Midbrain (tissue), 1 donor: ENCODE measurements around the gene SNRNP70.
A peak's percentile ranks its signal among the peaks of the same experiment; 100 is the strongest.

Experiments
- DNase-seq: peaks from one replicate; lab custom pipeline; 2025; lab: John Stamatoyannopoulos, UW

Gene SNRNP70

DNA sequence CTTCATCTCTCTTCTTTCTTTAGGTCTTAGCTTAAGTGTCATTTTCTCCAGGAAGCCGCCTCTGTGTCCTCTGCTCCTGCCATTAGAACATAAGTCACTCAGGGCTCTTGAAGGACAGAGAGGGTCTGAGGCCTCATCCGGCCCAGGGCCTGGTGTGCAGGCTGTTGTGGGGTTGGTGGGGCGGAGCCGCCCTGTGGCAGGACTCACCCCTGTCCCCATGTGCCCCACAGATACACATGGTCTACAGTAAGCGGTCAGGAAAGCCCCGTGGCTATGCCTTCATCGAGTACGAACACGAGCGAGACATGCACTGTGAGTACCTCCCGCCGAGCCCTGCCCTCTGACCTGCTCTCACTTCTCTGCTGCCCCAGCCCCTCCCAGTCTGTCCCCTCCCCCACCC lies 15.9 kb downstream of the SNRNP70 start:
- DNase-seq: no peak

DNA sequence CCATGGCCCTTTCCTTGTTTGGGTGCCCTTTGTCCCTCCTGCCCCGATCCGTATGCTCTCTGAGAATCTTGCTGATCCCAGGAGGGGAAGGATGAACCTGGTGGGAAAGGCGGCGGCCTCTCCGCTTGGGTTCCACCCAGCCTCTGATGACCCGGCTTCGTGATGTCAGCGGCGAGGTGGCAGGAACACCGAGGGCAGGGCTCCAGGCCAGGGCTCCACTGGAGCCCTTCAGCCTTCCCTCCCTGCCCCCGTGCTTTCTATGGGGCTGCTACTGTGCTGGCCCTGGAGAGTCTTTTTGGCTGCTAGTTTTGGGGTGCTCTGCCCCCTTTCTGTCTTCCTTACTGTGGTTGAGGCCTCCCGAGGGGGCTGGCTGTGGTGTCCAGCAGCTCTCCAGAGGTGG lies 17.1 kb downstream of the SNRNP70 start:
- DNase-seq: no peak

DNA sequence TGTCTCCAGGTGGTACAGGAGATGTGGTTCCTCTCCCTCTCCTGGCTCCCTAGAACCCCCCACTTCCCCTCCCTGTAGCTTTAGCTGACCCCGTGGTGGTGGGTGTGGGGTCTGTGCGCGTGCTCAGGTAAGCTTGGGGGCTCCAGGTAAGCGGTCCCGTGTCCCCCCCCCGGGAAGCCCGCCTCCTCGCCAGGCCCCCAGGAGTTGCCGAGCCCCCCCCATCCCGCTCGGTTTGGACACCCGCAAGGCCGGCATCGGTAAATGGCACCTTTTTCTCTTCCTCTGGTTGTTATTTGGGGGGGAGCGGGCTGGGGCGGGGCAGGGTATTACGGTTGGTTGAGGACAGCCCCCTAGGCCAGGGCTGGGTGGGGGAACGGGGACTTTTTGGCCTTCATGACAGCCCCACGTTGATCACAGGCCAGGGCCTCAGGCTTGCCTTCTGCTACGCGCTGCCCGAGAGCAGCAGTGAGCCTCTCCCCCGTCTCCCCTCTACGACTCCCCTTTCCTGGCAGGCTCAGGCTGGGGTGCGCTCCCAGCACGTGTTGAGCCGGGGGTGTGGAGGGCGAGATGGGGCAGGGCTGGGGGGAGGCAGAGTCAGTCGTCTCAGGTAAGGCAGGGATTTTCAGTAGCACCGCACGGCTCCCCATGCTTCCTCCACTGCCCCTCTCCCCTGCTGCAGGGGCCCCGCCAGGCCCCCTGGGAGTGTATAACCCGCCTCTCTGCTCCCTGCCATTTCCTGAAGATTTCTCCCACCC lies 18.3 kb downstream of the SNRNP70 start:
- DNase-seq: no peak

DNA sequence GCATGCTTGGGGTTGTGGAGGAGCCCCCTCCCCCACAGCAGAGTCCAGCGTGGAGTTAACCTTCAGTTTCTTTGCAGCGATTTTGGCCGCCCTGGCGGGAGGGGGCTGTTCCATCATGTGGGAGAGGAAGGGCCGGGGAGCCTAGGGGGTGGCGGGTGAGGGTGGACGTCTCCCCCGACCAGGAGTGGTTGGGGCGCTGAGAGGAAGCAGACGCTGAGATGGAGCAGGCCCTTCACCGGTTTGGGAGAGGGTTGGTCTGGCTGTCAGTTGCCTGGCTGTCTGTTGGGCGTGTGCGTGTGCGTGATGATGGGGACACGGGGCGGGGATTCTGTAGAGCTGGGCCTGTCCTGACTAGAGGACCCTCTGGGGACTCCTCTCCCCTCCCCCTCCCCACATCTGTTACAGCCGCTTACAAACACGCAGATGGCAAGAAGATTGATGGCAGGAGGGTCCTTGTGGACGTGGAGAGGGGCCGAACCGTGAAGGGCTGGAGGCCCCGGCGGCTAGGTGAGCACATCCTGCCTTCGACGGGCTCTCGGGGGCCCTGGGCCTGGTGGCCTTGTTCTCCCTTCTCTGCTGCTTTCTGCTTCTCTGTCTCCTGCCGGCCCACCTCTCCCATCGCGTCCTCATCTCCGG lies 19.1 kb downstream of the SNRNP70 start:
- DNase-seq: no peak

DNA sequence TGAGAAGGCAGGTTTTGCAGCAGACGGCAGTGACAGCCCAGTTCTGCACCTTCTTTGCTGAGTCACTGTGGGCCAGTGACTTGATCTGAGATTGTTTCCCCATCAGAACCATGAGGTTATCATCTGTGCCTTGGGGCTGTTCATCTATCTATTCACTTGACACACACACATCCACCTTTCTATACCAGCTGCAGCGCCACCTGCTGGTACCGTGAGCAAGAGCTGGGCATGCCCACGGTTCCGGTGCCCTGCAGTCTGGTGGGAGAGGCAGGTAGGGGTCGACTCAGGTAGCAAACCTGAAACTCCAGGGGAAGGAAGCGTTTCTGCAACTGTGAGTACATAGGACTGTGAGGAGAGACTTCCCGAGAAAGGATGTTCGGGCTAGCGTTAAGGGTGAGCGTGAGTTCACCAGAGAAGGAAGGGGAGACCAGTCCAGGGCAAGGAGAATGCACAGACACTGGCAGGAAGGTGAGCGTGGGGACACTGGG lies 21.4 kb downstream of the SNRNP70 start:
- DNase-seq: peak; percentile 37

DNA sequence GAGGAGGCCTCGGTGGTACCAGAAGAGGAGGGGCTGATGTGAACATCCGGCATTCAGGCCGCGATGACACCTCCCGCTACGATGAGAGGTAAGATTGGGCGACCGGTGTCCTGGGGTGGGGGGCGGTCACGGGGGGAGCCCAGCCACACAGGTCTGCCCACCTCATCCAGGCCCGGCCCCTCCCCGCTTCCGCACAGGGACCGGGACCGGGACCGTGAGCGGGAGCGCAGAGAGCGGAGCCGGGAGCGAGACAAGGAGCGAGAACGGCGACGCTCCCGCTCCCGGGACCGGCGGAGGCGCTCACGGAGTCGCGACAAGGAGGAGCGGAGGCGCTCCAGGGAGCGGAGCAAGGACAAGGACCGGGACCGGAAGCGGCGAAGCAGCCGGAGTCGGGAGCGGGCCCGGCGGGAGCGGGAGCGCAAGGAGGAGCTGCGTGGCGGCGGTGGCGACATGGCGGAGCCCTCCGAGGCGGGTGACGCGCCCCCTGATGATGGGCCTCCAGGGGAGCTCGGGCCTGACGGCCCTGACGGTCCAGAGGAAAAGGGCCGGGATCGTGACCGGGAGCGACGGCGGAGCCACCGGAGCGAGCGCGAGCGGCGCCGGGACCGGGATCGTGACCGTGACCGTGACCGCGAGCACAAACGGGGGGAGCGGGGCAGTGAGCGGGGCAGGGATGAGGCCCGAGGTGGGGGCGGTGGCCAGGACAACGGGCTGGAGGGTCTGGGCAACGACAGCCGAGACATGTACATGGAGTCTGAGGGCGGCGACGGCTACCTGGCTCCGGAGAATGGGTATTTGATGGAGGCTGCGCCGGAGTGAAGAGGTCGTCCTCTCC lies 22.6 kb downstream of the SNRNP70 start:
- DNase-seq: no peak

DNA sequence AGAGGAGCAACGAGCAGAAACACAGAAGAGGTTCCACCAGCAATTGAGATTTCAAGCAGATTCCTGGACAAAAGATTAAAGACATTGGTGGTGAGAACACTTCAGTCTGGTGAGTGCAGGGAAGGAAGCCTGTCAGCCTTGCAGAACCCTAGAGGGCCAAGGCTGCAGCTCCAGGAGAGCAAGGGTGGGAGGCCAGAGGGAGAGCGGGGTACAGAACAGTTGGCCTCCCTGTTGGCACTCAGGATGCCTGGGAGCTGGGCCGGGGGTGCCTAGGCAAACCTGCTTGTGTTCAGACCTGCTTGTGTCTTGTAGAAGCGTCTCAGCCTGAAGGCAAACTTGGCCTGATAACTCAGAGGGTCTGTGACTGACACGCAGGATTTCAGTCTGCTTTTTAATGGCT lies 23.8 kb downstream of the SNRNP70 start:
- no peak for DNase-seq

DNA sequence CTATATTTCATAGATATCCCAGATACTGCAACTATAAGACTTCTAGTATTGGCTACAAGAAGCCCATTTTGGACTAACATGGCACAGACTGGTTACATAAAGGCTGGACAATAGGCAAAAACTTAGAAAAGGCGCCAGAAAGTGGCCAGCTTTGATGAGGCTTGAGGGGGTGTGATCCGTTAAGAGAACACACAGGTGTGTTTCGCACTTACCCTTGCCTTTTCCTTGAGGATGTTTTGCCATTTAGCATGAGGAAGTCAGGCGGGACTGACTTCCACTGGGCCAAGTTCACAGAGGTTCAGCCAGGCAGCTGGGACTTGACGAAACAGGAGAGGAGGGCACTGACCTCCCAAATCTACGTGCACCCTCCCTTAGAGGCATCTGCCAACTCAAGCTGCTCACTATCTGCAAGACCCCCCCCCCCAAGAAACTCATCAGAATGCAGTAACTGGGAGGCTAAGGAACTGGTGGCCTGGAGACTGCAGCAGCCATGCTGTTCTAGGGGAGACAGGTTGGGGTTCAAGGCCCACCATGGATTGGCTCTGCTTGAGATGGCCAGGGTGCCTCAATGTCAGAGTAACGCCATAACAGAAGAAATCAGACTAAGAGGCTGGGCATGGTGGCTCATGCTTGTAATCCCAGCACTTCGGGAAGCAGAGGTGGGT lies 24.4 kb downstream of the SNRNP70 start:
- no peak for DNase-seq

DNA sequence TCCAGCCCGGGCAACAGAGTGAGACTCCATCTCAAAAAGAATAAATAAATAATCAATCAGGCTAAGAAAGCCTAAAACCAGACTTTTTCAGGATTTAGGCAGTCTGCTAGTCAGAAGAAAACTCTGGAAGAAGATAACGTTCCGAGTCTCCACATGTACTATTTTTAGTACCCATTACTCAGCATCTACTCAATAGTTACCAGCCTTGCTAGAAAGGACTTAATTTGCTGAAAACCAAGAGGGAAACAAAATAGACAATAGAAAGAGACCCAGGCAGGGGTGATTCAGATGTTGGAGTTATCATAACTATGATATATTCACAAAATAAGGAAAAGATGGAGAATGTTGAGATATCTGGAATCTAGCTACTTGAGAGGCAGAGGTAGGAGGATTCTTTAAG lies 25.3 kb downstream of the SNRNP70 start:
- no peak for DNase-seq

DNA sequence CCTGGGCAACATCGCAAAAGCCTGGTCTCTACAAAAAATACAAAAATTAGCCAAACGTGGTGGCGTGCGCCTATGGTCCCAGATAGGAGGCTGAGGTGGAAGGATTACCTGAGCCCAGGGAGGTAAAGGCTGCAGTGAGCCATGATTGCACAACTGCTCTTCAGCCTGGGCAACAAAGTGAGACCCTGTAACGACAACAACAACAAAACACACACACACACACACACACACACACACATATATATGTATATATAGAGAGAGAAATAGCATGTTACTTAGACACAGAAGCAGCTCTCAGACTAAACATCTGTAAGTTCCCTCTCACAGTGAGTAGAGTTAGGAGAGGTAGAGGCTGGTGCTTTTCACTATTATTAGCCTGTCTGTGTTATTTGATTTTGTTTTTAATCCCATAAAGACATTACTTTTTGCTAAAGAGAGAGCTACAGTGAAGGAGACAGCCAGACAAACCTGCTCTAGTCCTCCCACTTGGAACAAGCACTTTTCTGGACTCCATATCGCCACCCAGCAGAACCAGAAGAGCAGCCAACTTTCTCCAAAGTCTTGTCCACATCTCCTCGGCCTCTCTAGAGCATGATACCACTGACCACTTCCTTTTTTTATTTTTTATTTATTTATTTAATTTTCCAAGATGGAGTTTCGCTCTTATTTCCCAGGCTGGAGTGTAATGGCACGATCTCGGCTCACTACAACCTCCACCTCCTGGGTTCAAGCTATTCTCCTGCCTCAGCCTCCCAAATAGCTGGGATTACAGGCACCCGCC lies 26.2 kb downstream of the SNRNP70 start:
- no peak for DNase-seq

DNA sequence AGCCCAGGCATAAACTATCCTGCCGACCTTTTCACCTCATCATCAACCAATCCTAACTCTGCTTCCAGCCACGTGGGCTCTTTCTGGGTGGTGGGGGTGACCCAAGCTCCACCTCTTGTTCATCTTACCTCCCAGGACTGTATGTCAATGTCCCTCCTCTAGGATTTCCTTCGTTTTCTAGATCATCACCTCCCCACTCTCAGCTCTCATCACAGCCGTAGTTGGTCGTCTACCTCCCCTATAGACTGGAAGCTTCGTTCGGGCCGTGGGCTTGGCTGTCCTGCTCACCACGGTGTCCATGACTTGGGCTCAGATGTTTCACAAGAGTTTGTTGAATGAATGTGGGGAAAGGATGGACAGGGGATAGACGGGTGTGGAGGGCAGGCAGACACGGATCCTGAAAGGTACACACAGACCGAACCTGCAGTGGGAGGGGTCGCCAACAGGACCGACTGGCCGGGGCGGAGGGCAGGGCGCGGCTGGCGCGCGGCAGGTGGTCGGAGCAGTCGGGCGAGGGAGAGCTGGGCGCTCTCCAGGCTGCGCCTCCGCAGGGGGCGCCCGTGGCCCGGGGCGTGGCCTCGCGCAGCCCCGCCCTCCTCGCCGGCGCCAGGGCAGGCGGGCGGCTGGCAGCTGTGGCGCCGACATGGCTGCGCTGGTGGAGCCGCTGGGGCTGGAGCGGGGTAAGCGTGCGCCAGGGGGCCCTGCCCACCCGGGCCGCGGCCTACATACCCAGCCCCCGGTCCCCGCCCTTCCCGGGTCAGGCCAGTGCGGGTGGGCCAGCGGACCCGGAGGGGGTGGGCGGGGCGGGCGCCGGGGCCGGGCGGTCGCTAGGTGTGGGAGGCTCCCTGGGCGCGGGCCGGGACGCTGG lies 28.7 kb downstream of the SNRNP70 start, which contains the start of gene LIN7B:
TSS of gene LIN7B (plus strand) at position 609 of the 868 bp plus-strand sequence. CDS start at position 644, 35 bp downstream.
- DNase-seq: peak; percentile 54

DNA sequence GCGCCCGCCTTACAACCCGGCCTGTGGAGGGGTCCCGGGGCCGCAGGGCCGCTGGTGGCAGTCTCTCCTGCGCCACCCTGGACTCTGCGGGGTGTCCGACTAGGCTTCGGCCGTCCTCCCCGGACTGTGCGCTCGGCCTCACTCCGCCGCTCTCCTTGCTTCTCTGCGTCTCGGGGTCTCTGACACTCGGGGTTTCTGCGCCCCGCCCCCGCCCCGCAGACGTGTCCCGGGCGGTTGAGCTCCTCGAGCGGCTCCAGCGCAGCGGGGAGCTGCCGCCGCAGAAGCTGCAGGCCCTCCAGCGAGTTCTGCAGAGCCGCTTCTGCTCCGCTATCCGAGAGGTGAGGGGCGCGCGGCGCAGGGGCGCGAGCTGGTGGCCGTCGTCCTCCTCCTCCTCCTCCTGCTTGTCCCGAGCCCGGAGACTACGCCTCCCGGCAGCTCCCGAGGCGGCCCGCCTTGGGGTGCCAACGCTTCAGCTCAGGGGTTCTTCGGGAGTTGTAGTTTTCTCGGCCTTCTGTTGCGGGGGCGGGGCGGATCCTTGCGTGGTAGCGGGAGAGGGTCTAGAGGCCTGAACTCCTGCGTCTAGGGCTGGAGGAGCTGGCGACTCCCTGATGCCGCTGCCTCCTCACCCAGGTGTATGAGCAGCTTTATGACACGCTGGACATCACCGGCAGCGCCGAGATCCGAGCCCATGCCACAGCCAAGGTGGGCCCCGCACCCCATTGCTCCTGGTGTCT lies 29.5 kb downstream of the SNRNP70 start:
- peak; percentile 73 for DNase-seq

DNA sequence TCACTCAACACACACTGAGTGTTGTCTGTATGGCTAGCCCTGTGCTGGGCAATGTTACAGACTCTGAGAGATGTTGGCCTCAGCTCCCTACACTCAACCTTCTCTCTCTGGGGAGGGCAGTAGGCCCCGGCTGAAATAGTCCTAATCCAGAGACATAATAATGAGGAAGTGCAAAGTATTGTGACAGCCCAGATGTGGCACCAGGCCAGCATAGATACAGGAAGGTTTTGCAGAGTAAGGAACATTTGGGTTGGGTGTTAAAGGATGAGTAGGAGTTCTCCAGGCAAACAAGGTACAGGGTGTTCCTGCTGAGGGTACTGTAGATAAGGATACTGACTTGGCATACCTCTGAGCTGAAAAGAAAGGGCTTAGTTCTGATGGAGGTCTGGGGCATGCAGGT lies 31.3 kb downstream of the SNRNP70 start:
- no peak for DNase-seq

DNA sequence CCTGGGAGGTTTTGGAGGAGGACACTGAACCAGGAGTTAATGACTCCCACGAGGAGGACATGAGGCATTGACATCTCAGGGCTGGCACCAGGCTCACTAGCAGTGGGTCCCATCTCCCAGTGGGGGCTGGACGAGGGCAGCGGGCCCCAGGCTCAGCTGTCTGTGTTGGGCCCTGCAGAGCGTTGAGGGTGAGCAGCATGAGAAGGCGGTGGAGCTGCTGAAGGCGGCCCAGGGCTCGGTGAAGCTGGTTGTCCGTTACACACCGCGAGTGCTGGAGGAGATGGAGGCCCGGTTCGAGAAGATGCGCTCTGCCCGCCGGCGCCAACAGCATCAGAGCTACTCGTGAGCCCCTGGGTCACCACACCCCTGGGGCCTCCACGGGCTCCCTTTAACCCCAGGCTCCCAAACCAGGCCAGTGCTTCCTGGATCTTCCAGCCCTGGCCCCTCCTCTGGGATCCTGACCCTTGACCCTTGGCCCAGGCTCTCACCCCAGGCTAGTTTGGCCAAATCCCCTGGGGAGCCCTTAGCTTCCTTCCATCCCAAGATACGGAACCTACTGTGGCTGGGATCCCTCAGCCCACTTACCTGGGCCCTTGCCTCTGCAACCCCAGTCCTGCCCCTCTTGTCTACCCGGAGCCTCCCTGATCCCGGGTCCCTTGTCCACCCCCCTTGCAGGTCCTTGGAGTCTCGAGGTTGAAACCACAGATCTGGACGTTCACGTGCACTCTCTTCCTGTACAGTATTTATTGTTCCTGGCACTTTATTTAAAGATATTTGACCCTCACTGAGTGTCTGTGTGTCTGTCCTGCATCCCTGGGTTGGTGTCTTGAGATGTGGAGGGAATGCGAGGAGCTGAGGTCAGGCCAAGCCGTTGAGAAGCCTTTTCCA lies 32.7 kb downstream of the SNRNP70 start:
- no peak for DNase-seq

DNA sequence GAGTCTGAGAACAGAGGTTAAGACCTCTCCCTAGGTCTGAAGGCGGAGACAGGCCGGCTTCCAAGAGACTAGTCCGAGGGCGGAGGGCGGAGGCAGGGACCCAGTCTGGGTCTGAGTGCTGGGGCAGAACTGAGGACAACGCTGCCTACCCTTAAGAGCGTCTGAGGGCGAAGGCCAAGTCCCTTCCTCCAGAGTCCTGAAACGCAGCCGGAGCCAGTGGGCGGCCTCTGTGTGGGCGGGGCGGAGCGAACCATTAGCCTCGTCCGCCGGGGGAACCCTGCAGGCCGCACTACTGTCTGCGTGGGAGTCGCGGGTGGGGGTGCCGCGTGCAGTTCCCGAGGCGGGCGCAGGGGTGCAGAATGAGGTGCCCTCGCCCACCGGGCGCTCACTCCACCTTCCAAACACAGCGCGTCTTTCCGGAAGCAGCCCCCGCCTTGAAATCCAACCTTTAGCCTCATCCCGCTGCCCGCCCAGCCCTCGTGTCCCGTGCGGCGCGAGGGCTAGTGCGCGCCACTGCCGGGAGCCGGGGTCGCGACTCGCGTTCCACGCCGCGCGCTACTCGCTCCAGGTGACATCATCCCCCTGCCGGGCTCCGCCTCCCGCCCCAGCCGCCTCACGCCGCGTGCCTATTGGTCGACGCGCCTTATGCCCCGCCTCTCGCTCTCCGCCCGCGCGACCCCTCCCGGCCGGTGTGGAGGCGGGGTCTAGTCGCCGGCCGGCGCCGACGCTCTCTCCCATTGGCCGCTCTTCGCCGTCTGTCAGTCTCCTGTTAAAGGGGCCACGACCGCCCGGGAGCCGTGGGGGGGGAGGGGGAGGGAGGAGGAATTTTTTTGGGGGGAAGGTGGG lies 33.5 kb downstream of the SNRNP70 start, which contains the start of gene C19orf73:
TSS of gene C19orf73 (minus strand) at position 579 of the 846 bp plus-strand sequence. CDS start at position 458, 121 bp downstream.
- DNase-seq: peak; percentile 96

DNA sequence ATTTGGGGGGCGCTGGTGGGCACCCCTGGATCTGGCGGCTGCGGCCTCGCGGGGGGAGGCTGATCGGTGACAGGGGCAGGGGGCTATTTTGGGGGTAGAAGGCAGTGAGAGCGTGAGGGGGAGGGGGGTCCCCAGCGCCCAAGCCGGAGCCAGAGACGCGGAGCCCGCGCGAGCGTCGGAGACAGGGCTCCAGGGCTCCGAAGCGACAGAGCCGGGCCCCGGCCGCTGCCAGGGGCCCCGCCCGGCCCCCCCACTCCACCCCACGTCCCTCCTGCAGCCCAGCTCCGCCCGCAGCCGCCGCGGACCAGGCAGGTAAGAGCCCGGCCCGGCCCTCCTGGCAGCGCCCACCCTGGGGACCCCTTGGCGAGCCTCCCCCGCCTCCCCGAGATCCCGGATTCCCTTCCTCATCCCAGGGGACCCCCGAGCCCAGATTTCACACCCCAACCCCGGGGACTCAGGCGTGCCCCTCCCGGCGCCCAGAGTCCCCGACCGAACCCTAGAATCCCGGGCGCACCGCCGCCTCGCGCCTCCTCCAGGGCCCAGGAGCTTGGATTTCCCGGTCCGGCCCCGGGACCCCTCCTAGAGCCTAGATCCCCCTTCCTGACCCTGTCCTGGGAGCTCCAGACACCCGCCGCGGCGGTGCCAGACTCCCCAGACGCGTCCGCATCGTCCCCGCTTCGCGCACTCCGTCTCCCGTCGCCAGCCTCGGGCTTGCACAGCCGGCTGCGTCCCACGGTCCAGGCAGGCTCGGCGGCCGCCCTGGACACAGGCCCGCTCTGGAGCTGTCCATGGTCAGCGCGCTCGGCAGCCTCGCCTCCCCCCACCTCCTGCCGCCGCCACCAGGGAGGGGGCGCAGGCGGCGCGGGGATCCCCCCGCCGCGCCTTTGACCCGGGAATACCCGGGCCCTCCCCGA lies 34.4 kb downstream of the SNRNP70 start, which contains the start of gene PPFIA3:
TSS of gene PPFIA3 (plus strand) at position 134 of the 914 bp plus-strand sequence. CDS start 8,330 bp downstream, outside the sequence.
- peak; percentile 42 for DNase-seq
